Raji (cell line): Measurements from ENCODE around the gene NCCRP1.
"Not testable (repeated sequence)": the region's sequence is repeated elsewhere in the genome, so short reads cannot be mapped to it uniquely, and the experiment has no call there.

ENCODE experiments used
- POLR2A ChIP-seq: IDR thresholded peaks from 2 replicates; pipeline ENCODE4 v1.6.1; 2011; ENCODE audit warnings: low read depth, low read length, control low read depth; ENCODE audit not compliant: insufficient read depth

Gene NCCRP1

DNA sequence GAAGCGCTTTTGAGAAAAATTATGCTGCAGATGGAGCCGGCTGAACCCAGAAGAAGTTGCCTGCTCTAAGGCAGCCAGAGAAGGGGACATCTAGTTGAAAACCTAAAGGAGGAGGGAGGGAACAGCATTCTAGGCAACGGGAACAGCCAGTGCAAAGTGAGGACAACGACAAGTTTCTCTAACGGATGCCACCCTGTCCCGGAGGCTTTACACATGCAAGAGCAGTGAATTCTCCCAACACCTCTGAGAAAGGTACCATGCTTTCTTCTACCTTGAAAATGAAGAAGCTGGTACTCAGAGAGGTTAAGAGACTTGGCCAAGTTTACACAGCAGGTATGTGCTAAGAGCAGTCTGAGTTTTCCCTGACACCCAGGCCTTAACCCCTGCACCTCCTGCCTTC, 42.2 kb downstream of the NCCRP1 start:
- TF ChIP-seq POLR2A = no peak

DNA sequence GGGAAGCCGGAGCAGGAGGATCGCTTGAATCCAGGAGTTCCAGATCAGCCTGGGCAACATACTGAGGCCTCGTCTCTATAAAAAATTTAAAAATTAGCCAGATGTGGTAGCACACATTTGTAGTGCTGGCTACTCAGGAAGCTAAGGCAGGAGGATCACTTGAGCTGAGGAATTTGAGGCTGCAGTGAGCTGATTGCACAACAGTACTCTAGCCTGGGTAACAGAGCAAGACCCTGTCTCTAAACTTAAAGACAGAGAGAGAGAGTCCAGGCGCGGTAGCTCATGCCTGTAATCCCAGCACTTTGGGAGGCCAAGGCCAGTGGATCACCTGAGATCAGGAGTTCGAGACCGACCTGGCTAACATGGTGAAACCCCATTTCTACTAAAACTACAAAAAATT, 43.7 kb downstream of the NCCRP1 start:
- TF ChIP-seq POLR2A = no peak

DNA sequence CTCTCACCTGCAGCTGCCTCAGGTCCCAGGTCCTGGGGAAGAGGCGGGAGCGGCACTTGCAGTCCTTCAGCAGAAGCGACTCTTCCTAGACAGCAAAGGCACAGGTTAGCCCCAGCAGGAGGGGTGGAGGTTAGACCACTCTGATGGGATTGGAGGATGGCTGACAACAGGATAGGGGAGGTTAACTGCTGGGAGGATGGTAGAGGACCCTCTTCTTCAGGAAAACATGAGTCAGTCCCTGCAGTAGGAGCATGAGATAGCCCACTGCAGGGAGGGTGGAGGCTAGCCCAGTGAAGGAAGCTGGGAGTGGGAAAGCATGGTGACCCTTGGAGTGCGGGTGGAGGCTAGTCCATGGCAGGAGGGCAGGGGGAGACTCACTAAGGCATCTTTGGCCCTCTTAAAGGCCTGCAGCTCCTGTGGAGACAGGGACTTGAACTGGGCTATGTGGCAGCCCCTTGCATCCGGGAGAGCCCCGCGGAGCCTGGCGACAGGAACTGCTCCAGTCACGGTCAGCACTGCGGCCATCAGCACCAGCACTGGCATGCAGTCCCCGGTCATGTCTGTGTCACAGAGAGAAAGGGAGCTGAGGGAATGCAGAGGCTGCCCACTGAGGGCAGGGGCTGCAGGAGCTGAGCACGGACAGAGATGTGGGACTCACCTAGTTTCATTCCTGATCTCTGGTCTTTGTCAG, 47.8 kb downstream of the NCCRP1 start, which contains the start of gene IFNL3:
Gene IFNL3, minus strand, starts transcription at position 597 of the 691 bp plus-strand sequence. Its CDS starts 39 bp downstream, at position 558.
- not testable (repeated sequence) for TF ChIP-seq POLR2A

DNA sequence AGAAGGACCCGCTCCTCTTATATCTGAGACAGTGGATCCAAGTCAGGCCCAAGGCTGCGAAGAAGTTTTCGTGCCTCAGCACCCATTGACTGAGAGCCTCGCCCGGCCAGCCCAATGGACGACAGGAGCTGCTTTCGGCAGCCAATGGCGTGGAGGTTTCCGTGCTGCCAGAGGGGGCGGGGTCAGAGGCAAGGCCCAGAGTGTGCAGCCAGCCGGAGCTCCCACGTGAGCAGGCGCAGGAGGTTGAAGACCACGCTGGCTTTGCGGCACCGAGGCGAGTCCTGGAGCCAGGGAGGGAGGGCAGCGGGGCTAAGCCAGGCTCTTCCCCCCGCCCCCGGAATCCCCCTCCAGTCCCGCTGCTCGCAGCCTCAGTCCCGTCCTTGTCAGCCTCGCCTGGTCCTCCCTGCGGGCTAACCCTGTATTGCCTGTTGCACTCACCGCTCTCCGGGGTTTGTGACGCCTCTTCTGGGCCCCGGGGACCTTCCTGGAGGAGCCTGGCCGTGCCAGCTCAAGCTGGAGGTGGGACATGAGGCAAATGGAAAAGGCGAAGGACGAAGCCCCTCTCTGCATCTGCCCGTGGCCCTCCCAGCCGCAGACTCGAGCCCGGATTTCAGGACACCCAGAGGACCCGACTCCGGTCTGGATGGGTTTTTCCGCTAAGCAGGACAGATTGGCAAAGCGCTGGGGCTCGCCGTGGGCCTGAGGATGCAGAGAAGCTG, 50.3 kb downstream of the NCCRP1 start:
- TF ChIP-seq POLR2A = no peak

DNA sequence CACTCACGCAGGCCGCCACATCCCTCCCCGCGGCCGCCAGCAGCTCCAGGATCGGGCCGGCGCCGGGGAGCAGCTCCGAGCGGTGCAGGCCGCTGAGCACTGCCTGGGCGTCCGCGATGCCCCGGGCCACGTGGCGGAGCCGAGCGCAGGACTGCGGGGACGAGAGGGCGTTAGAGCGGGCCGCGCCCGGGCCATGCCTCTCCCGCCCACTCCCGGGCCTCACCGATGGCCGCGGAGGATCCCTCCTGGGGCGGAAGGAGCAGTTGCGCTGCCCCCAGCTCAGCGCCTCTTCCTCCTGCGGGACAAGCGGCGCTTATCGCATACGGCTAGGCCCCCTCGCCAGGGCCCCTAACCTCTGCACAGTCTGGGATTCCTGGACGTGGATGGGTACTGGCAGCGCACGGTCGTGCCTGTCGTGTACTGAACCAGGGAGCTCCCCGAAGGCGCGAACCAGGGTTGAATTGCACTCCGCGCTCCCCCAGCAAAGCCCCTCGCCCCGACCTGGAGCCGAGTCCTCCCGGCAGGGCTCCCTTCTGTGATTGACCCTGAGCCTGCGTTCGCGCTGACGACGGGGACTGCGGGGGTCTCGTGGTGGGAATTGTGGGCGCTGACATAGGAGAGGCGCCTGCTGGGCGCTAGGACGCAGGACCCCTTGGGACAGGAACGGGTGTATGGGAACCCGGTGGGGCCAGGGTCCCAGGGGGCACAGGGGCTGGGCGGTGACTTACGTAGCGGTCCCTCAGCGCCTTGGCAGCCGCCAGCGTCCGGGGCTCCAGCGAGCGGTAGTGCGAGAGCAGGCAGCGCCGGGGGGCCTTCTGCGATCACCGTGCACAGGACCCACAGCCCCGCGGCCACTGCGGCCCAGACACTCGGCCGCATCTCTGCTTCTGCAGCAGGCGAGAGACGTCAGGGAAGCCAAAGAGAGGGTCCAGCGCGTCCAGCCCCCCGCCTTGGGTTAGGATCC, 51.2 kb downstream of the NCCRP1 start:
- no peak for TF ChIP-seq POLR2A

DNA sequence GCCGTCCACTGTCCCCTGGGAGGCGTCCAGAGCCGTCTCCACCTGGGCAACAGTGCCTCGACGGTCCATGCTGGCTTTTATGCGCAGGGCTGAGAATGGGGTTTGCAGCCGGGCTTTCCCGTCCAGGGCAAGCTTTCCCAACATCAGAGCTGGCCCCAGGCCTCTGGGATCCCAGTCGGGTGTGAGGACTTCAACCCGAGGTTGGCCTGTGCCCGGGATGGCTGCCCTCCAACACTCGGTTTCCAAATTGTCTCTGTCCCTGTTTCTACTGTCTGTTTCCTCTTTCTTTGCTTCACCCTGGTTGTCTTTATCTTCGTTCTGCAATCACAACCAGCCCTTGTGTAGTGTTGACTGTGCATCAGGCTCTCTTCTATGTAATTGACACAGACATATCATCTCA, 52.0 kb downstream of the NCCRP1 start, which contains the start of gene IFNL4:
Gene IFNL4, minus strand, starts transcription at position 51 of the 400 bp plus-strand sequence.
- no peak for TF ChIP-seq POLR2A

DNA sequence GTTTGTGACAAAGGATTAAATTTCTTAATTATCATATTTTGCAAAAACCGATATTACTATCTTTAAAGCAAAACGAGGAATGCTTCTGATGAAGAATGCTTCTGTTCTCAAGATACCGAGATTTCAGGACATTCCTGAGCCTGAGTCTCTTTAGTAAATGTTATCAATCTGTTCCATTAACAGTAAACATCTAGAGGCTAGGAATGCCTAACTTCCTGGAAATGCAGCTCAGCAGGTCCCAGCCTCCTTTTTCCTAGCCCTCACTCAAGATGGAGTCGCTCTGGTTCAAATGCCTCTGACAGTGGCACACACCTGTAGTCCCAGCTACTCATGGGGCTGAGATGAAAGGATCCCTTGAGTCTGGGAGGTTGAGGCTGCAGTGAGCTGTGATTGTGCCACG, 54.3 kb downstream of the NCCRP1 start:
- no peak for TF ChIP-seq POLR2A
